ENCODE measurements around the gene YTHDC2. TPM values are rescaled to one million over a fixed set of nuclear protein-coding genes. Genes with fewer than 3 reads are reported as not detected.

Gene YTHDC2
- total RNA-seq, 3 donors from 2014 or later (not counting 1 experiment from before 2014, with no cell fraction given): 37.7 to 38.8 (median 38.0) TPM

- H3K36me3 ChIP-seq (ENCODE audit: control insufficient read depth, insufficient read depth, low read length): peaks cover 3% of the 10 kb centered on the region
- 95% methylated on average over 3 of the region's 3 CpGs for WGBS (ENCODE audit: insufficient coverage)
- ATAC-seq (no peak), DNase-seq (no peak)
- peak overlapping the region; percentile 23 to 29 for H3K27ac Mint-ChIP-seq
- no peaks in the 10 kb centered on the region for H3K9me3 ChIP-seq (ENCODE audit: control insufficient read depth, insufficient read depth, low read length)
- H3K27me3 ChIP-seq (ENCODE audit: control insufficient read depth, insufficient read depth, low read length): peaks cover 3% of the 10 kb centered on the region
- H3K27me3 Mint-ChIP-seq (ENCODE audit: low read depth in 2 of 2): peaks cover 14 to 39% of the 10 kb centered on the region in 2 donors
- peaks cover 11% of the 10 kb centered on the region for H3K4me1 ChIP-seq (ENCODE audit: control insufficient read depth, insufficient read depth, low read length)
- H3K4me3 Mint-ChIP-seq: peak overlapping the region; percentile 59
- peaks cover 42 to 44% of the 10 kb centered on the region in 2 donors for H3K4me1 Mint-ChIP-seq
- no peak for TF ChIP-seq CTCF (IDR thresholded peaks at IDR 0.05)
- no peak overlapping the region for H3K27ac ChIP-seq (ENCODE audit: low read length)
- H3K9me3 Mint-ChIP-seq: no peaks in the 10 kb centered on the region
- no peak overlapping the region for H3K4me3 ChIP-seq (ENCODE audit: low read length)
- intact Hi-C loops (cut with micrococcal nuclease): loop anchor here (5.0 kb wide), 2 partner anchors 515 to 590 kb away; partner anchors contain the start of gene REEP5
- no peaks in the 10 kb centered on the region for H3K36me3 Mint-ChIP-seq
Measured at GRCh38 chr5:113512341-113512740, 1.2 kb upstream of the YTHDC2 start.

- Histone ChIP-seq H3K4me1 (ENCODE audit: control insufficient read depth, insufficient read depth, low read length) (peaks cover 8% of the 10 kb centered on the region), H3K27me3 (ENCODE audit: control insufficient read depth, insufficient read depth, low read length) (no peaks in the 10 kb centered on the region), H3K36me3 (ENCODE audit: control insufficient read depth, insufficient read depth, low read length) (peaks cover 4% of the 10 kb centered on the region), H3K4me3 (ENCODE audit: low read length) (peak overlapping the region; percentile 67), H3K9me3 (ENCODE audit: control insufficient read depth, insufficient read depth, low read length) (no peaks in the 10 kb centered on the region), H3K27ac (ENCODE audit: low read length) (peak overlapping the region; percentile 94)
- H3K9me3 Mint-ChIP-seq: no peaks in the 10 kb centered on the region
- peak overlapping the region; percentile 90 for H3K4me3 Mint-ChIP-seq
- DNase-seq: peak in 1 of 2 donors; percentile 64
- peaks cover 36 to 39% of the 10 kb centered on the region in 2 donors for H3K4me1 Mint-ChIP-seq
- WGBS (ENCODE audit: insufficient coverage): 19% methylated on average over 9 of the region's 9 CpGs
- H3K36me3 Mint-ChIP-seq: no peaks in the 10 kb centered on the region
- no peak for TF ChIP-seq CTCF (IDR thresholded peaks at IDR 0.05)
- H3K27me3 Mint-ChIP-seq (ENCODE audit: low read depth in 2 of 2): peaks cover 14 to 25% of the 10 kb centered on the region in 2 donors
- intact Hi-C loops (cut with micrococcal nuclease): loop anchor here (5.0 kb wide), 2 partner anchors 517 to 592 kb away; partner anchors contain the start of gene REEP5
- H3K27ac Mint-ChIP-seq: peak overlapping the region; percentile 89 to 91
- ATAC-seq: no peak
Measured at GRCh38 chr5:113514289-113514635, 768 bp downstream of the YTHDC2 start.

GRCh38 chr5:113518884-113519283 is 5.4 kb downstream of the YTHDC2 start:
- H3K4me1 ChIP-seq (ENCODE audit: control insufficient read depth, insufficient read depth, low read length): peaks cover 6% of the 10 kb centered on the region
- peaks cover 30 to 50% of the 10 kb centered on the region in 2 donors for H3K4me1 Mint-ChIP-seq
- intact Hi-C loops (cut with micrococcal nuclease): no loop called here

More at GRCh38 chr5:113518884-113519283, 5.4 kb downstream of the YTHDC2 start:
- H3K27ac ChIP-seq (ENCODE audit: low read length): no peak overlapping the region
- H3K36me3 ChIP-seq (ENCODE audit: control insufficient read depth, insufficient read depth, low read length): peaks cover 8% of the 10 kb centered on the region
- Mint-ChIP-seq H3K27ac (no peak overlapping the region), H3K36me3 (no peaks in the 10 kb centered on the region), H3K27me3 (ENCODE audit: low read depth in 2 of 2) (no peaks in the 10 kb centered on the region), H3K9me3 (no peaks in the 10 kb centered on the region), H3K4me3 (no peak overlapping the region)
- TF ChIP-seq CTCF (IDR thresholded peaks at IDR 0.05): no peak
- no peaks in the 10 kb centered on the region for H3K9me3 ChIP-seq (ENCODE audit: control insufficient read depth, insufficient read depth, low read length)
- 79% methylated on average over 4 of the region's 4 CpGs for WGBS (ENCODE audit: insufficient coverage)
- no peak overlapping the region for H3K4me3 ChIP-seq (ENCODE audit: low read length)
- no peak for ATAC-seq
- H3K27me3 ChIP-seq (ENCODE audit: control insufficient read depth, insufficient read depth, low read length): no peaks in the 10 kb centered on the region
- DNase-seq: no peak

Measured in natural killer cell (primary cell).